ENCODE data around the gene TASP1.
"Not testable (repeated sequence)": the region's sequence is repeated elsewhere in the genome, so short reads cannot be mapped to it uniquely, and the experiment has no call there.

Gene TASP1

GRCh38 chr20:13395232-13395631 is 243.5 kb downstream of the TASP1 start:
- no peak for DNase-seq

- DNase-seq: no peak
These were observed 246.3 kb downstream of the TASP1 start for GRCh38 chr20:13392391-13392790.

- DNase-seq: no peak
These were observed 249.6 kb downstream of the TASP1 start for GRCh38 chr20:13389115-13389514.

- DNase-seq: no peak
These were observed 254.6 kb downstream of the TASP1 start for GRCh38 chr20:13384132-13384531.

GRCh38 chr20:13382786-13383185 is 255.9 kb downstream of the TASP1 start:
- DNase-seq: no peak

- not testable (repeated sequence) for DNase-seq
These were observed 258.1 kb downstream of the TASP1 start for GRCh38 chr20:13380497-13381229.

GRCh38 chr20:13373400-13373799 is 265.3 kb downstream of the TASP1 start:
- DNase-seq: no peak

GRCh38 chr20:13364278-13365170 is 274.2 kb downstream of the TASP1 start:
- DNase-seq: no peak

- DNase-seq: no peak
These were observed 275.3 kb downstream of the TASP1 start for GRCh38 chr20:13363473-13363872.

- not testable (repeated sequence) for DNase-seq
These were observed 276.6 kb downstream of the TASP1 start for GRCh38 chr20:13362165-13362564.

- not testable (repeated sequence) for DNase-seq
These were observed 279.8 kb downstream of the TASP1 start for GRCh38 chr20:13358936-13359335.

- not testable (repeated sequence) for DNase-seq
These were observed 280.9 kb downstream of the TASP1 start for GRCh38 chr20:13357782-13358181.

GRCh38 chr20:13356591-13356990 is 282.1 kb downstream of the TASP1 start:
- no peak for DNase-seq

- DNase-seq: no peak
These were observed 282.7 kb downstream of the TASP1 start for GRCh38 chr20:13355941-13356486.

- no peak for DNase-seq
These were observed 283.3 kb downstream of the TASP1 start for GRCh38 chr20:13355411-13355810.

- DNase-seq: no peak
These were observed 285.3 kb downstream of the TASP1 start for GRCh38 chr20:13353261-13353945.

GRCh38 chr20:13349235-13349604 is 289.5 kb downstream of the TASP1 start:
- no peak for DNase-seq

- DNase-seq: no peak
These were observed 290.2 kb downstream of the TASP1 start for GRCh38 chr20:13348311-13349234.

- no peak for DNase-seq
These were observed 294.1 kb downstream of the TASP1 start for GRCh38 chr20:13344671-13345070.

- no peak for DNase-seq
These were observed 296.1 kb downstream of the TASP1 start for GRCh38 chr20:13342469-13343242.

GRCh38 chr20:13341737-13342393 is 296.9 kb downstream of the TASP1 start:
- no peak for DNase-seq
